Skin epidermis (tissue), 12 donors: Measurements from ENCODE around the gene SENP7.

Experiments used
- H3K27ac ChIP-seq, 21 experiments: fragments of 200-600 bp; sonication (generic) in 11 of 21; one replicate each; pipeline ENCODE4 v1.5.0; 2020; ENCODE audit warnings: mild to moderate bottlenecking in 3 of 21, inconsistent platforms in 2 of 21, moderate library complexity in 2 of 21
- H3K4me3 ChIP-seq, 7 experiments: fragments of 200-600 bp; sonication (generic) in 2 of 7; one replicate each; pipeline ENCODE4 v1.5.0; 2020; ENCODE audit warnings: inconsistent platforms in 2 of 7, mild to moderate bottlenecking in 2 of 7, moderate library complexity in 1 of 7

The SENP7 gene

GRCh38 chr3:101284757-101285156 lies 228.3 kb downstream of the SENP7 start:
- H3K27ac ChIP-seq = no peak overlapping the region

GRCh38 chr3:101281521-101282030 lies 231.4 kb downstream of the SENP7 start:
- Histone ChIP-seq H3K4me3 (no peak overlapping the region), H3K27ac (no peak overlapping the region)

More at GRCh38 chr3:101284757-101285156, 228.3 kb downstream of the SENP7 start:
- H3K4me3 ChIP-seq = no peak overlapping the region

- no peak overlapping the region for H3K4me3 ChIP-seq
- H3K27ac ChIP-seq = no peak overlapping the region
Observed at GRCh38 chr3:101279765-101280385, 233.1 kb downstream of the SENP7 start.

- Histone ChIP-seq H3K4me3 (no peak overlapping the region), H3K27ac (no peak overlapping the region)
Observed at GRCh38 chr3:101279162-101279561, 233.8 kb downstream of the SENP7 start.

- no peak overlapping the region for H3K4me3 ChIP-seq
- H3K27ac ChIP-seq = no peak overlapping the region
Observed at GRCh38 chr3:101278727-101279126, 234.3 kb downstream of the SENP7 start.
